NCI-H2107 treated with DMSO at 0.1 percent for 48 hours (cell line): Measurements from ENCODE around the gene KIAA0825.
"Not testable (repeated sequence)": the region's sequence is repeated elsewhere in the genome, so short reads cannot be mapped to it uniquely, and the experiment has no call there.

ENCODE experiments used
- DNase-seq: peaks from one replicate; lab custom pipeline; 2025; ENCODE audit not compliant: unreplicated experiment; lab: John Stamatoyannopoulos, UW

The KIAA0825 gene

GRCh38 chr5:94125107-94125506 lies 493.3 kb downstream of the KIAA0825 start:
- DNase-seq: no peak

- not testable (repeated sequence) for DNase-seq
These were observed 502.1 kb downstream of the KIAA0825 start for GRCh38 chr5:94116317-94116716.

- no peak for DNase-seq
These were observed 505.3 kb downstream of the KIAA0825 start for GRCh38 chr5:94113087-94113486.

GRCh38 chr5:94111209-94112004 lies 507.0 kb downstream of the KIAA0825 start:
- DNase-seq: peak; percentile 61

- DNase-seq: no peak
These were observed 514.7 kb downstream of the KIAA0825 start for GRCh38 chr5:94103514-94104245.
